ENCODE results near the gene PEX5L.
"Not testable (repeated sequence)": the region's sequence is repeated elsewhere in the genome, so short reads cannot be mapped to it uniquely, and the experiment has no call there.

The PEX5L gene

GRCh38 chr3:180036671-180037455 lies at the start of gene PEX5L:
TSS of gene PEX5L (minus strand) at chr3:180036937. CDS start at chr3:180036599, 338 bp downstream.
- peak; percentile 14 for DNase-seq (ENCODE audit: low read depth)
- peak within 1 kb of the TSS; percentile 49 for H3K4me3 ChIP-seq (ENCODE audit: low read depth, low read length)

- H3K4me3 ChIP-seq (ENCODE audit: low read depth, low read length) = no peak overlapping the region
- no peak for DNase-seq (ENCODE audit: low read depth)
Observed at GRCh38 chr3:180085122-180085710, 48.5 kb upstream of the PEX5L start.

GRCh38 chr3:180082699-180083098 lies 46.0 kb upstream of the PEX5L start:
- no peak overlapping the region for H3K4me3 ChIP-seq (ENCODE audit: low read depth, low read length)
- no peak for DNase-seq (ENCODE audit: low read depth)

- H3K4me3 ChIP-seq (ENCODE audit: low read depth, low read length) = no peak overlapping the region
- DNase-seq (ENCODE audit: low read depth) = no peak
Observed at GRCh38 chr3:180078592-180078991, 41.9 kb upstream of the PEX5L start.

- no peak overlapping the region for H3K4me3 ChIP-seq (ENCODE audit: low read depth, low read length)
- no peak for DNase-seq (ENCODE audit: low read depth)
Observed at GRCh38 chr3:180073561-180073960, 36.8 kb upstream of the PEX5L start.

- no peak for DNase-seq (ENCODE audit: low read depth)
- H3K4me3 ChIP-seq (ENCODE audit: low read depth, low read length) = no peak overlapping the region
Observed at GRCh38 chr3:180072786-180073185, 36.0 kb upstream of the PEX5L start.

- H3K4me3 ChIP-seq (ENCODE audit: low read depth, low read length) = no peak overlapping the region
- DNase-seq (ENCODE audit: low read depth) = no peak
Observed at GRCh38 chr3:180070925-180071324, 34.2 kb upstream of the PEX5L start.

GRCh38 chr3:180068023-180068422 lies 31.3 kb upstream of the PEX5L start:
- DNase-seq (ENCODE audit: low read depth) = no peak
- H3K4me3 ChIP-seq (ENCODE audit: low read depth, low read length) = no peak overlapping the region

GRCh38 chr3:180066598-180066997 lies 29.9 kb upstream of the PEX5L start:
- no peak for DNase-seq (ENCODE audit: low read depth)
- no peak overlapping the region for H3K4me3 ChIP-seq (ENCODE audit: low read depth, low read length)

- no peak overlapping the region for H3K4me3 ChIP-seq (ENCODE audit: low read depth, low read length)
- DNase-seq (ENCODE audit: low read depth) = no peak
Observed at GRCh38 chr3:180063783-180064182, 27.0 kb upstream of the PEX5L start.

- peak; percentile 18 for DNase-seq (ENCODE audit: low read depth)
Observed at GRCh38 chr3:180062771-180063170, 26.0 kb upstream of the PEX5L start.

GRCh38 chr3:180059356-180059755 lies 22.6 kb upstream of the PEX5L start:
- DNase-seq (ENCODE audit: low read depth) = peak; percentile 27
- H3K4me3 ChIP-seq (ENCODE audit: low read depth, low read length) = no peak overlapping the region

More at GRCh38 chr3:180062771-180063170, 26.0 kb upstream of the PEX5L start:
- H3K4me3 ChIP-seq (ENCODE audit: low read depth, low read length) = no peak overlapping the region

- no peak for DNase-seq (ENCODE audit: low read depth)
Observed at GRCh38 chr3:180058238-180058637, 21.5 kb upstream of the PEX5L start.

GRCh38 chr3:180055656-180056055 lies 18.9 kb upstream of the PEX5L start:
- not testable (repeated sequence) for H3K4me3 ChIP-seq (ENCODE audit: low read depth, low read length); DNase-seq (ENCODE audit: low read depth)

More at GRCh38 chr3:180058238-180058637, 21.5 kb upstream of the PEX5L start:
- H3K4me3 ChIP-seq (ENCODE audit: low read depth, low read length) = no peak overlapping the region

GRCh38 chr3:180049391-180049790 lies 12.7 kb upstream of the PEX5L start:
- no peak for DNase-seq (ENCODE audit: low read depth)

GRCh38 chr3:180048840-180049239 lies 12.1 kb upstream of the PEX5L start:
- H3K4me3 ChIP-seq (ENCODE audit: low read depth, low read length) = no peak overlapping the region
- DNase-seq (ENCODE audit: low read depth) = peak; percentile 22

More at GRCh38 chr3:180049391-180049790, 12.7 kb upstream of the PEX5L start:
- H3K4me3 ChIP-seq (ENCODE audit: low read depth, low read length) = no peak overlapping the region

GRCh38 chr3:180048103-180048502 lies 11.4 kb upstream of the PEX5L start:
- DNase-seq (ENCODE audit: low read depth) = no peak
- H3K4me3 ChIP-seq (ENCODE audit: low read depth, low read length) = no peak overlapping the region

GRCh38 chr3:180040966-180041365 lies 4.2 kb upstream of the PEX5L start:
- no peak overlapping the region for H3K4me3 ChIP-seq (ENCODE audit: low read depth, low read length)
- peak; percentile 12 for DNase-seq (ENCODE audit: low read depth)

GRCh38 chr3:180036092-180036670 lies 556 bp downstream of the PEX5L start:
- DNase-seq (ENCODE audit: low read depth) = no peak
- peak overlapping the region; percentile 49 for H3K4me3 ChIP-seq (ENCODE audit: low read depth, low read length)

- DNase-seq (ENCODE audit: low read depth) = no peak
- H3K4me3 ChIP-seq (ENCODE audit: low read depth, low read length) = no peak overlapping the region
Observed at GRCh38 chr3:180026997-180027396, 9.7 kb downstream of the PEX5L start.

Data from skeletal muscle cell (primary cell).